Right lobe of liver (tissue), 6 donors: Measurements from ENCODE around the gene STAT4. TPM values are rescaled to one million over a fixed set of nuclear protein-coding genes. Genes with fewer than 3 reads are reported as not detected.

Experiments
- ATAC-seq, 4 donors: fragments of 200-7000 bp; cut with Tn5 transposase; one replicate each; pipeline ENCODE4 v1.9.1; 2020; ENCODE audit warnings: mild to moderate bottlenecking in 4 of 4, moderate library complexity in 4 of 4
- DNase-seq, 3 donors: peaks; one replicate each; pipeline ENCODE4 v3.0.0-alpha.2; 2020
- H3K27ac ChIP-seq, 3 donors: fragments of 200-600 bp; one replicate each; pipeline ENCODE4 v1.8.0; 2022
- H3K27me3 ChIP-seq, 2 donors: fragments of 200-600 bp; one replicate each; pipeline ENCODE4 v1.8.0; 2022
- H3K36me3 ChIP-seq, 4 donors: fragments of 200-600 bp; sonication (generic) in 1 of 4; one replicate each; pipeline versions ENCODE4 v1.5.1 to v1.8.0; 2017 to 2022; ENCODE audit warnings: control low read depth in 1 of 4
- H3K4me1 ChIP-seq, 4 donors: fragments of 200-600 bp; sonication (generic) in 1 of 4; one replicate each; pipeline versions ENCODE4 v1.5.1 to v1.8.0; 2017 to 2022; ENCODE audit warnings: control low read depth in 1 of 4
- H3K4me3 ChIP-seq, 3 donors: fragments of 200-600 bp; one replicate each; pipeline ENCODE4 v1.8.0; 2022
- H3K9me3 ChIP-seq, 4 donors: fragments of 200-600 bp; sonication (generic) in 1 of 4; one replicate each; pipeline versions ENCODE4 v1.5.1 to v1.8.0; 2017 to 2022; ENCODE audit warnings: control low read depth in 1 of 4
- POLR2A ChIP-seq: fragments of 450-650 bp; IDR thresholded peaks from one replicate; pipeline ENCODE4 v1.6.1; 2017; ENCODE audit warnings: antibody characterized with exemption, mild to moderate bottlenecking
- WGBS: methylation state at CpG from one replicate; pipeline ENCODE4 v1.1.6; 2018; ENCODE audit warnings: low coverage, low lambda C conversion rate; ENCODE audit not compliant: insufficient coverage; ENCODE audit errors: missing lambda C conversion rate; 5-methylcytosine and 5-hydroxymethylcytosine counted together
- intact Hi-C, 2 donors: fragments of 100-400 bp; cut with DNase I; formaldehyde crosslinking; loops; one replicate each; pipeline versions ENCODE4 v1.11.2 to v1.14.1; 2022
- total RNA-seq, 6 experiments: library from RNA; depleted of rRNA in 2 of 6; stranded (reverse); fragments of >200 nt in 2 of 6; fragmentation: NEBNext Ultra II Directional in 3 of 6; extraction: Animal tissue kit (Norgen Biotek cat#: 25700) in 3 of 6; gene quantifications; one replicate each; pipeline versions ENCODE4 v1.1.0 to v1.2.4, GENCODE V29; 2016 to 2023
- TF ChIP-seq, protein P1 (sequence below), 4 donors: fragments of 200-600 bp in 3 of 4; fragments of 450-650 bp in 1 of 4; IDR thresholded peaks; one replicate each; pipeline versions ENCODE4 v1.5.1 to v1.8.0; 2016 to 2022; ENCODE audit warnings: antibody characterized with exemption in 4 of 4, mild to moderate bottlenecking in 2 of 4
- donor health status: DM: no; HTN: yes; CAD: no.
- donor health status: DM: no; HTN: no; CAD: no.
- donor health status: DM: no; HTN: no; CAD: no.
- donor health status: DM: no; HTN: yes; CAD: no.
- donor health status: DM: no; HTN: yes; CAD: no.

Gene STAT4
- total RNA-seq, 6 experiments from 2014 or later: 0.90 to 6.1 (median 3.2) TPM

DNA sequence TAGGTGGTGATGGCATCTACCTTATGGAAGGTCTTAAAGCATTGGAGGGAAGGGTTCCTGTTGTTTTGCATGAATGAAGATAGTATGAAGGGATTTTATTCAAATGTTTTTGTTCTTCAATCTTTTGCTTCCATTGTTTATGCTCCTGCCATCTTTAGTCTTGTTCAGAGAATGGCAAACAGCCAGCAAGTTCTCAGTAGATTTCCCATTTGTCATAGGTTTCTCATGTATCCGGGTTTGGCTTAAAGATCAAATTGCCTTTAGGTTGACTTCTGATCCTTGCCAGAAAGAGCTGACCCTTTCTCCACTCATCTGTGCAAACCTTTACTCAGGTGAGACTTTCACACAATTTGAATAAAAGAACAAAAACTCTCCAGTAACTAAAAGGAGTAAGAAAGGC, 44.2 kb upstream of the STAT4 start:
- H3K9me3 ChIP-seq: no peaks in the 10 kb centered on the region
- TF ChIP-seq, protein P1, sequence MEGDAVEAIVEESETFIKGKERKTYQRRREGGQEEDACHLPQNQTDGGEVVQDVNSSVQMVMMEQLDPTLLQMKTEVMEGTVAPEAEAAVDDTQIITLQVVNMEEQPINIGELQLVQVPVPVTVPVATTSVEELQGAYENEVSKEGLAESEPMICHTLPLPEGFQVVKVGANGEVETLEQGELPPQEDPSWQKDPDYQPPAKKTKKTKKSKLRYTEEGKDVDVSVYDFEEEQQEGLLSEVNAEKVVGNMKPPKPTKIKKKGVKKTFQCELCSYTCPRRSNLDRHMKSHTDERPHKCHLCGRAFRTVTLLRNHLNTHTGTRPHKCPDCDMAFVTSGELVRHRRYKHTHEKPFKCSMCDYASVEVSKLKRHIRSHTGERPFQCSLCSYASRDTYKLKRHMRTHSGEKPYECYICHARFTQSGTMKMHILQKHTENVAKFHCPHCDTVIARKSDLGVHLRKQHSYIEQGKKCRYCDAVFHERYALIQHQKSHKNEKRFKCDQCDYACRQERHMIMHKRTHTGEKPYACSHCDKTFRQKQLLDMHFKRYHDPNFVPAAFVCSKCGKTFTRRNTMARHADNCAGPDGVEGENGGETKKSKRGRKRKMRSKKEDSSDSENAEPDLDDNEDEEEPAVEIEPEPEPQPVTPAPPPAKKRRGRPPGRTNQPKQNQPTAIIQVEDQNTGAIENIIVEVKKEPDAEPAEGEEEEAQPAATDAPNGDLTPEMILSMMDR (IDR thresholded peaks at IDR 0.05): no peak
- no peak for TF ChIP-seq POLR2A
- ATAC-seq (no peak), DNase-seq (no peak)
- no peaks in the 10 kb centered on the region for H3K4me1 ChIP-seq
- H3K27ac ChIP-seq: no peak overlapping the region
- intact Hi-C loops: no loop called here
- WGBS: 67% methylated on average over 1 of the region's 1 CpG
- H3K4me3 ChIP-seq: no peak overlapping the region
- no peaks in the 10 kb centered on the region for H3K36me3 ChIP-seq
- H3K27me3 ChIP-seq: no peaks in the 10 kb centered on the region

DNA sequence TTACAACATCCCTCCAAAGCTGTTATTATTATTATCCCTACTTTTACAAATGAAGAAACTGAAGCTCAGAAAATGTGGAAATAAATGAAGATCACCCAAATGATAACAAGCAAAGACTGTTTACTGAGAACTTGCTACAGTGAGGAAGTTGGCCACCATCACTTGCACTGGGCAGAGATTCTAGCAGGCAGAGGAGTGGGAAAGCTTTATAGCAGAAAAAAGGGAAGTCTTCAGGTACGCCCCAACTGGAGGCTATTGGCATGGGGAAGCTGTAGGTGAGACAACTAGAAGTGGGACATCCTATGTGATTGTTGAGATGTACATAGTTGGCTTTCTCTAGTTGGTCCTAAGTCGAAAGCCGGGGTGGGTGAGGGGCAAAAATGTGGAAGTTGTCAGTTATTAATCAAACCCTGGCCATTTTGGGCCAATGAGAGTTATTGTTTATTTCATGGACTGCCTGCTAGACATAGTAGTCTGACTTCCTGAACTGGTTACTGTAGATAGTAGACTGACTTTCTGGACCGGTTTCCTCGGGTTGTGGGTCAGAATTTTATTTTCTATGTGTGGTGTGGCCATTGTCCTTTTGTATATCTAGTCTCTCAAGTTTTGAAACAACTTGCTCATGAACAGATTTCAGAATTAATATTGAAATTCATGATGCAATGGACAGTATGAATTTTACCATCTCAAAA, 40.2 kb upstream of the STAT4 start:
- Histone ChIP-seq H3K4me1 (peaks cover 0 to 17% (median 0%) of the 10 kb centered on the region in 4 donors), H3K27ac (no peak overlapping the region), H3K9me3 (no peaks in the 10 kb centered on the region), H3K27me3 (no peaks in the 10 kb centered on the region), H3K36me3 (no peaks in the 10 kb centered on the region), H3K4me3 (no peak overlapping the region)
- WGBS: 96% methylated on average over 5 of the region's 5 CpGs
- no peak for TF ChIP-seq POLR2A
- TF ChIP-seq, protein P1 (IDR thresholded peaks at IDR 0.05): no peak
- DNase-seq: no peak
- intact Hi-C loops: no loop called here
- ATAC-seq: no peak

DNA sequence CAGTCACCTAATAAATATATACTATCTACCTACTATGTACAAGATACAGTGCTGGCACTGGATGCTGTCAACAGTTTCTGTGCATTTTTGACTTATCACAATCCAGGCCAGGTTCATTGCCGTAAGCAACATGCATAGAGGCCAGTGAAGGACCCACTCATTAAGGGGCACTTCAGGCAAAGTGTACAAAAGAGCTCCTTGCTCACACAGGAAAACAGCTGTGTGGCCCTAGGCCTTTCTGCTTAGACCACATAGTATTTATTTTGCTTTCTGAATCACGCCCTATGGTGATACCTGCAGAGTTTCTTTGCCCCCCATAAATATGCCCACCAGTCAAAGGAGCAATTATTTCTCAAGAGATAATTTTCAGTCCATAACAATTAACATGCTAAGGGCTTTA, 39.6 kb upstream of the STAT4 start:
- Histone ChIP-seq H3K36me3 (no peaks in the 10 kb centered on the region), H3K4me1 (peaks cover 0 to 18% (median 0%) of the 10 kb centered on the region in 4 donors), H3K9me3 (no peaks in the 10 kb centered on the region), H3K27me3 (no peaks in the 10 kb centered on the region), H3K27ac (no peak overlapping the region), H3K4me3 (no peak overlapping the region)
- 100% methylated on average over 2 of the region's 2 CpGs for WGBS
- ATAC-seq (no peak), DNase-seq (no peak)
- no peak for TF ChIP-seq POLR2A
- TF ChIP-seq, protein P1 (IDR thresholded peaks at IDR 0.05): no peak
- intact Hi-C loops: no loop called here

DNA sequence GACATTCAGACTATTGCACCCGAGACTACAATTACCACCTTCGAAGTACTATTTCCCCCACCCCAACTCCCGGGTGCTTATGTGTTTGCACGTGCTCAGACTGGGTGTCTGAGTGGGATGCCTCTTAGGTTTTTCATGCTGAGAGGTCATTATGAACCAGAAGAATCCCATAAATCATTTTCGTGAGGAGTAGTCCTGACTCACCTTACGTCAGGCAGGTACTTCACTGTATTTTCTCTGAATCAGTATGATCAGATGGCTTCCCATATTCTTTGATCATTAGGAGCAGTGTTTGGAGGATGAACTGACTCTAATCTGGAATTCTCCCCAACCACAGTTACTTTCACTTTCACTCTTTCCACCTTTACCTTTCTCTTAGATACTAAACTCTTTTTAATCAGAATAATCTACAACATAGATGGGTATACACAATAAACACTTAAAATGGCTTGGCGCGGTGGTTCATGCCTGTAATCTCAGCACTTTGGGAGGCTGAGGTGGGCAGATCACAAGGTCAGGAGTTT, 38.4 kb upstream of the STAT4 start:
- WGBS: 72% methylated on average over 7 of the region's 8 CpGs
- intact Hi-C loops: no loop called here
- H3K9me3 ChIP-seq: no peaks in the 10 kb centered on the region

More for the DNA sequence above, 38.4 kb upstream of the STAT4 start:
- ATAC-seq (peak; percentile 23 to 43 (median 32)), DNase-seq (no peak)
- Histone ChIP-seq H3K4me1 (peaks cover 0 to 30% (median 1%) of the 10 kb centered on the region in 4 donors), H3K36me3 (no peaks in the 10 kb centered on the region), H3K4me3 (no peak overlapping the region), H3K27ac (peak overlapping the region in 1 of 3 donors; percentile 4), H3K27me3 (no peaks in the 10 kb centered on the region)
- TF ChIP-seq, protein P1 (IDR thresholded peaks at IDR 0.05): no peak
- no peak for TF ChIP-seq POLR2A
